ENCODE results near the gene ARSI. TPM values are rescaled to one million over a fixed set of nuclear protein-coding genes. Genes with fewer than 3 reads are reported as not detected.

Gene ARSI
- total and polyA plus RNA-seq, 2 of the 13 experiments (the other 11 are each of a cell fraction or from before 2014, with no cell fraction given): 4.2 to 33.9 TPM

- TF ChIP-seq, protein P1, sequence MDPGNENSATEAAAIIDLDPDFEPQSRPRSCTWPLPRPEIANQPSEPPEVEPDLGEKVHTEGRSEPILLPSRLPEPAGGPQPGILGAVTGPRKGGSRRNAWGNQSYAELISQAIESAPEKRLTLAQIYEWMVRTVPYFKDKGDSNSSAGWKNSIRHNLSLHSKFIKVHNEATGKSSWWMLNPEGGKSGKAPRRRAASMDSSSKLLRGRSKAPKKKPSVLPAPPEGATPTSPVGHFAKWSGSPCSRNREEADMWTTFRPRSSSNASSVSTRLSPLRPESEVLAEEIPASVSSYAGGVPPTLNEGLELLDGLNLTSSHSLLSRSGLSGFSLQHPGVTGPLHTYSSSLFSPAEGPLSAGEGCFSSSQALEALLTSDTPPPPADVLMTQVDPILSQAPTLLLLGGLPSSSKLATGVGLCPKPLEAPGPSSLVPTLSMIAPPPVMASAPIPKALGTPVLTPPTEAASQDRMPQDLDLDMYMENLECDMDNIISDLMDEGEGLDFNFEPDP (CRISPR knock-in tag; conservative IDR thresholded peaks at IDR 0.05): no peak
- TF ChIP-seq ZNF337 (CRISPR knock-in tag; IDR thresholded peaks at IDR 0.05; ENCODE audit: borderline replicate concordance, low read depth) (no peak), MTA3 (CRISPR knock-in tag; IDR thresholded peaks at IDR 0.05) (no peak), SAFB2 (CRISPR knock-in tag; IDR thresholded peaks at IDR 0.05; ENCODE audit: borderline replicate concordance, low read depth) (no peak), ZNF333 (CRISPR knock-in tag; IDR thresholded peaks at IDR 0.05; ENCODE audit: borderline replicate concordance) (no peak), HMG20A (CRISPR knock-in tag; IDR thresholded peaks at IDR 0.05; ENCODE audit: borderline replicate concordance) (peak; percentile 69; the same call in 1 of the 2 replicates), HDAC2 (CRISPR knock-in tag; IDR thresholded peaks at IDR 0.05) (peak; percentile 41; the same call in 1 of the 2 replicates), NR2F6 (IDR thresholded peaks at IDR 0.05) (peak; percentile 87), NR2F6 (CRISPR knock-in tag; IDR thresholded peaks at IDR 0.05) (peak; percentile 87), ZKSCAN8 (CRISPR knock-in tag; IDR thresholded peaks at IDR 0.05; ENCODE audit: borderline replicate concordance) (no peak), PATZ1 (CRISPR knock-in tag; IDR thresholded peaks at IDR 0.05) (peak; percentile 66), HNRNPL (IDR thresholded peaks at IDR 0.05; ENCODE audit: low read depth, low read length) (peak; percentile 65; the same call in 1 of the 2 replicates), GFI1 (CRISPR knock-in tag; IDR thresholded peaks at IDR 0.05; ENCODE audit: borderline replicate concordance) (no peak), ATF3 (CRISPR knock-in tag; IDR thresholded peaks at IDR 0.05) (peak; percentile 94)
- TF ChIP-seq, protein P2, sequence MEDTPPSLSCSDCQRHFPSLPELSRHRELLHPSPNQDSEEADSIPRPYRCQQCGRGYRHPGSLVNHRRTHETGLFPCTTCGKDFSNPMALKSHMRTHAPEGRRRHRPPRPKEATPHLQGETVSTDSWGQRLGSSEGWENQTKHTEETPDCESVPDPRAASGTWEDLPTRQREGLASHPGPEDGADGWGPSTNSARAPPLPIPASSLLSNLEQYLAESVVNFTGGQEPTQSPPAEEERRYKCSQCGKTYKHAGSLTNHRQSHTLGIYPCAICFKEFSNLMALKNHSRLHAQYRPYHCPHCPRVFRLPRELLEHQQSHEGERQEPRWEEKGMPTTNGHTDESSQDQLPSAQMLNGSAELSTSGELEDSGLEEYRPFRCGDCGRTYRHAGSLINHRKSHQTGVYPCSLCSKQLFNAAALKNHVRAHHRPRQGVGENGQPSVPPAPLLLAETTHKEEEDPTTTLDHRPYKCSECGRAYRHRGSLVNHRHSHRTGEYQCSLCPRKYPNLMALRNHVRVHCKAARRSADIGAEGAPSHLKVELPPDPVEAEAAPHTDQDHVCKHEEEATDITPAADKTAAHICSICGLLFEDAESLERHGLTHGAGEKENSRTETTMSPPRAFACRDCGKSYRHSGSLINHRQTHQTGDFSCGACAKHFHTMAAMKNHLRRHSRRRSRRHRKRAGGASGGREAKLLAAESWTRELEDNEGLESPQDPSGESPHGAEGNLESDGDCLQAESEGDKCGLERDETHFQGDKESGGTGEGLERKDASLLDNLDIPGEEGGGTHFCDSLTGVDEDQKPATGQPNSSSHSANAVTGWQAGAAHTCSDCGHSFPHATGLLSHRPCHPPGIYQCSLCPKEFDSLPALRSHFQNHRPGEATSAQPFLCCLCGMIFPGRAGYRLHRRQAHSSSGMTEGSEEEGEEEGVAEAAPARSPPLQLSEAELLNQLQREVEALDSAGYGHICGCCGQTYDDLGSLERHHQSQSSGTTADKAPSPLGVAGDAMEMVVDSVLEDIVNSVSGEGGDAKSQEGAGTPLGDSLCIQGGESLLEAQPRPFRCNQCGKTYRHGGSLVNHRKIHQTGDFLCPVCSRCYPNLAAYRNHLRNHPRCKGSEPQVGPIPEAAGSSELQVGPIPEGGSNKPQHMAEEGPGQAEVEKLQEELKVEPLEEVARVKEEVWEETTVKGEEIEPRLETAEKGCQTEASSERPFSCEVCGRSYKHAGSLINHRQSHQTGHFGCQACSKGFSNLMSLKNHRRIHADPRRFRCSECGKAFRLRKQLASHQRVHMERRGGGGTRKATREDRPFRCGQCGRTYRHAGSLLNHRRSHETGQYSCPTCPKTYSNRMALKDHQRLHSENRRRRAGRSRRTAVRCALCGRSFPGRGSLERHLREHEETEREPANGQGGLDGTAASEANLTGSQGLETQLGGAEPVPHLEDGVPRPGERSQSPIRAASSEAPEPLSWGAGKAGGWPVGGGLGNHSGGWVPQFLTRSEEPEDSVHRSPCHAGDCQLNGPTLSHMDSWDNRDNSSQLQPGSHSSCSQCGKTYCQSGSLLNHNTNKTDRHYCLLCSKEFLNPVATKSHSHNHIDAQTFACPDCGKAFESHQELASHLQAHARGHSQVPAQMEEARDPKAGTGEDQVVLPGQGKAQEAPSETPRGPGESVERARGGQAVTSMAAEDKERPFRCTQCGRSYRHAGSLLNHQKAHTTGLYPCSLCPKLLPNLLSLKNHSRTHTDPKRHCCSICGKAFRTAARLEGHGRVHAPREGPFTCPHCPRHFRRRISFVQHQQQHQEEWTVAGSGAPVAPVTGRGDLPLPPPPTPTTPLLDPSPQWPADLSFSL (CRISPR knock-in tag; IDR thresholded peaks at IDR 0.05): no peak
- TF ChIP-seq, protein P3, sequence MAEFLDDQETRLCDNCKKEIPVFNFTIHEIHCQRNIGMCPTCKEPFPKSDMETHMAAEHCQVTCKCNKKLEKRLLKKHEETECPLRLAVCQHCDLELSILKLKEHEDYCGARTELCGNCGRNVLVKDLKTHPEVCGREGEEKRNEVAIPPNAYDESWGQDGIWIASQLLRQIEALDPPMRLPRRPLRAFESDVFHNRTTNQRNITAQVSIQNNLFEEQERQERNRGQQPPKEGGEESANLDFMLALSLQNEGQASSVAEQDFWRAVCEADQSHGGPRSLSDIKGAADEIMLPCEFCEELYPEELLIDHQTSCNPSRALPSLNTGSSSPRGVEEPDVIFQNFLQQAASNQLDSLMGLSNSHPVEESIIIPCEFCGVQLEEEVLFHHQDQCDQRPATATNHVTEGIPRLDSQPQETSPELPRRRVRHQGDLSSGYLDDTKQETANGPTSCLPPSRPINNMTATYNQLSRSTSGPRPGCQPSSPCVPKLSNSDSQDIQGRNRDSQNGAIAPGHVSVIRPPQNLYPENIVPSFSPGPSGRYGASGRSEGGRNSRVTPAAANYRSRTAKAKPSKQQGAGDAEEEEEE (CRISPR knock-in tag; IDR thresholded peaks at IDR 0.05; ENCODE audit: borderline replicate concordance): no peak
Measured at GRCh38 chr5:150317048-150318003, 14.6 kb upstream of the ARSI start (continued).
